Adrenal gland (tissue), 12 donors: ENCODE data around the gene HK2. TPM values are rescaled to one million over a fixed set of nuclear protein-coding genes. Genes with fewer than 3 reads are reported as not detected.

Source experiments
- DNase-seq, 7 donors: peaks; one replicate each; pipeline ENCODE4 v3.0.0-alpha.2; 2019 to 2020
- H3K27ac ChIP-seq, 5 donors: fragments of 200-600 bp; sonication (generic) in 4 of 5; 1 replicate in 3 of 5; 2 replicates in 2 of 5; pipeline versions ENCODE4 v1.5.1 to v1.8.0; 2016 to 2020; ENCODE audit warnings: mild to moderate bottlenecking in 1 of 5
- H3K27me3 ChIP-seq: fragments of 200-600 bp; 2 replicates; pipeline ENCODE4 v1.8.0; 2021
- H3K36me3 ChIP-seq, 2 donors: fragments of 200-600 bp; replicated peaks in 1 of 2; 1 replicate in 1 of 2; 2 replicates in 1 of 2; pipeline versions ENCODE4 v1.5.1 to v1.8.0; 2018 to 2022
- H3K4me1 ChIP-seq, 2 donors: fragments of 200-600 bp; replicated peaks in 1 of 2; 1 replicate in 1 of 2; 2 replicates in 1 of 2; pipeline versions ENCODE4 v1.5.1 to v1.8.0; 2018 to 2021
- H3K4me3 ChIP-seq, 4 donors: fragments of 200-600 bp; sonication (generic) in 3 of 4; one replicate each; pipeline ENCODE4 v1.5.1; 2016 to 2018
- H3K9me3 ChIP-seq, 3 donors: fragments of 200-600 bp; sonication (generic) in 1 of 3; replicated peaks in 1 of 3; 1 replicate in 2 of 3; 2 replicates in 1 of 3; pipeline versions ENCODE4 v1.5.1 to v1.8.0; 2016 to 2021
- CTCF ChIP-seq, 6 experiments: fragments of 450-650 bp in 4 of 6; fragments of 200-600 bp in 2 of 6; sonication (generic) in 1 of 6; IDR thresholded peaks; 1 replicate in 5 of 6; 2 replicates in 1 of 6; pipeline versions ENCODE4 v1.5.1 to v1.8.0; 2016 to 2021; ENCODE audit warnings: antibody characterized with exemption in 6 of 6, mild to moderate bottlenecking in 2 of 6, moderate library complexity in 1 of 6
- POLR2A ChIP-seq, 2 donors: fragments of 450-650 bp; IDR thresholded peaks; one replicate each; pipeline ENCODE4 v1.6.1; 2017; ENCODE audit warnings: antibody characterized with exemption in 2 of 2, mild to moderate bottlenecking in 2 of 2, moderate library complexity in 1 of 2
- WGBS, 4 donors: extraction: QIAGEN DNeasy Blood & Tissue Kit in 2 of 4; methylation state at CpG; one replicate each; pipeline versions ENCODE4 v1.1.5 to v1.1.7; 2013 to 2017; 5-methylcytosine and 5-hydroxymethylcytosine counted together
- intact Hi-C, 2 donors: fragments of 100-400 bp; cut with DNase I; formaldehyde crosslinking; loops; one replicate each; pipeline versions ENCODE4 v1.14.1 to v1.15.0; 2022 to 2023
- polyA plus RNA-seq, 3 donors: library from polyadenylated mRNA; stranded (reverse); fragments of 200-250 nt in 2 of 3; fragments of 350-450 nt in 1 of 3; fragmentation: Illumina TruSeq in 1 of 3; extraction: RNeasy Lipid Tissue Mini Kit (QIAGEN cat#74804) in 1 of 3; gene quantifications; one replicate each; pipeline ENCODE4 v1.2.3, GENCODE V29; 2013 to 2014
- total RNA-seq, 9 donors: library from RNA; depleted of rRNA in 4 of 9; stranded (reverse); fragments of >200 nt in 4 of 9; fragments of 120-200 nt in 1 of 9; fragmentation: NEBNext Ultra II Directional in 1 of 9; extraction: Animal tissue kit (Norgen Biotek cat#: 25700) in 1 of 9; gene quantifications; one replicate each; pipeline versions ENCODE4 v1.1.0 to v1.2.4, GENCODE V29; 2013 to 2023
- donor health status: healthy with polysubstance abuse.
- donor health status: Bipolar disorder and iron deficiency.
- donor health status: DM: yes; HTN: yes; CAD: no.
- donor health status: DM: no; HTN: no; CAD: no.
- donor health status: DM: no; HTN: no; CAD: no.
- donor health status: DM: yes; HTN: yes; CAD: no.

HK2 gene
- total and polyA plus RNA-seq, 12 donors = 1.2 to 11.7 (median 5.0) TPM

- intact Hi-C loops = no loop called here
- Histone ChIP-seq H3K4me1 (no peaks in the 10 kb centered on the region), H3K4me3 (no peak overlapping the region), H3K9me3 (no peaks in the 10 kb centered on the region), H3K27me3 (no peaks in the 10 kb centered on the region), H3K27ac (no peak overlapping the region), H3K36me3 (no peaks in the 10 kb centered on the region)
- 81 to 90% (median 87%) methylated on average over 4 of the region's 4 CpGs for WGBS, 4 donors
- TF ChIP-seq POLR2A (IDR thresholded peaks at IDR 0.05) (no peak), CTCF (IDR thresholded peaks at IDR 0.05) (no peak)
- no peak for DNase-seq
Observed at GRCh38 chr2:74886811-74887210, 52.9 kb downstream of the HK2 start.

DNA sequence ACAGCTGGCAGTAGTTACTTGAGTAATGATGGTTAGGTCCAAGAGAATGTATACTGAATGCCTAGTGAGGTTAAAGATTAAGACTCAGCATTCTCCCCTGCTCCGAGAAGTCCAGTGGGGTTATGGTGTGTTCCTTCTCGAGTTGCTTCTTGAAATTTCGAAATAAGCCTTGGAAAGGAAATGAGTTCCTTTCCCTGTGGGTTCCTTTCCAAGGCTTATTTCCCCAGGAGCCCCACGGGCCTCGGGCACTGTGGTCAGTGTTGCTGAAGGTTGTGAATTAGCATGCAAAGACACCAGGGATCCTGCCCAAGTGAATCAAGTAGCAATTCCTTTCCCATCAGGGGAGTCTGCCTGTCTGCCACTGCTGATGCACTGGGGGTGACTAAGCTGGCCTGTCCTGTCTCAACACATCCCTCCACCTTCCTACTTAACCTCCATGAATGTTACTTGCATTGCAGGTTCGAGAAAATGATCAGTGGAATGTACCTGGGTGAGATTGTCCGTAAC lies 53.6 kb downstream of the HK2 start:
- no peak overlapping the region for H3K27ac ChIP-seq
- H3K4me1 ChIP-seq = no peaks in the 10 kb centered on the region
- H3K9me3 ChIP-seq = no peaks in the 10 kb centered on the region
- DNase-seq = peak in 1 of 7 donors; percentile 10
- TF ChIP-seq CTCF (IDR thresholded peaks at IDR 0.05) (no peak), POLR2A (IDR thresholded peaks at IDR 0.05) (no peak)
- 56 to 70% (median 68%) methylated on average over 6 to 7 of the region's 7 CpGs for WGBS, 4 donors
- no peaks in the 10 kb centered on the region for H3K36me3 ChIP-seq
- no peaks in the 10 kb centered on the region for H3K27me3 ChIP-seq
- no peak overlapping the region for H3K4me3 ChIP-seq
- intact Hi-C loops = no loop called here

GRCh38 chr2:74887960-74888700 lies 54.2 kb downstream of the HK2 start:
- Histone ChIP-seq H3K36me3 (no peaks in the 10 kb centered on the region), H3K27ac (no peak overlapping the region), H3K4me3 (no peak overlapping the region), H3K27me3 (no peaks in the 10 kb centered on the region), H3K9me3 (no peaks in the 10 kb centered on the region), H3K4me1 (no peaks in the 10 kb centered on the region)
- no peak for DNase-seq
- 86 to 89% (median 88%) methylated on average over 8 of the region's 8 CpGs for WGBS, 4 donors
- intact Hi-C loops = no loop called here
- TF ChIP-seq CTCF (IDR thresholded peaks at IDR 0.05) (no peak), POLR2A (IDR thresholded peaks at IDR 0.05) (no peak)

DNA sequence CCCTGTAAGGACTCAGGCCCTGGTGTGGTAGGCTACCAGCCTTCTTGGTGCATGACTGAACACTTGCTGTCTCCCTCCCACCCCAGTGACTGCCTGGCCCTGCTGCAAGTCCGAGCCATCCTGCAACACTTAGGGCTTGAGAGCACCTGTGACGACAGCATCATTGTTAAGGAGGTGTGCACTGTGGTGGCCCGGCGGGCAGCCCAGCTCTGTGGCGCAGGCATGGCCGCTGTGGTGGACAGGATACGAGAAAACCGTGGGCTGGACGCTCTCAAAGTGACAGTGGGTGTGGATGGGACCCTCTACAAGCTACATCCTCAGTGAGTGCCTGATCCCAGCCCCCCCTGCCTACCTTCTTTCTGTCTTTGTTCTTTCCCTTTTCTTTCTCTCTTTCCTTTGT lies 55.2 kb downstream of the HK2 start:
- no peak overlapping the region for H3K27ac ChIP-seq
- intact Hi-C loops = no loop called here
- no peak for TF ChIP-seq POLR2A (IDR thresholded peaks at IDR 0.05)
- no peak for TF ChIP-seq CTCF (IDR thresholded peaks at IDR 0.05)
- DNase-seq = peak in 1 of 7 donors; percentile 13
- 86 to 95% (median 91%) methylated on average over 9 of the region's 9 CpGs for WGBS, 4 donors
- no peaks in the 10 kb centered on the region for H3K4me1 ChIP-seq
- H3K9me3 ChIP-seq = no peaks in the 10 kb centered on the region
- no peaks in the 10 kb centered on the region for H3K36me3 ChIP-seq
- no peak overlapping the region for H3K4me3 ChIP-seq
- H3K27me3 ChIP-seq = no peaks in the 10 kb centered on the region
